MCF 10A (cell line): ENCODE results near the gene IL1RN. TPM values are rescaled to one million over a fixed set of nuclear protein-coding genes. Genes with fewer than 3 reads are reported as not detected.

Experiments
- BruUV-seq: library from RNA; stranded (reverse); fragments of 400-500 nt; replicated peaks from 2 replicates; lab custom pipeline; 2021; lab: Mats Ljungman, UMichigan
- CTCF ChIA-PET: fragments of 300-600 bp; sonication (Branson Sonifier 250); formaldehyde crosslinking; extraction: SDS; loops from one replicate; lab custom pipeline; 2021; ENCODE audit warnings: antibody characterized with exemption, inconsistent platforms; lab: Yijun Ruan, JAX
- POLR2A ChIA-PET: fragments of 300-600, 350-650 bp; sonication (Branson Sonifier 250); formaldehyde crosslinking; extraction: SDS; loops from one replicate; lab custom pipeline; 2020; ENCODE audit warnings: antibody characterized with exemption, inconsistent platforms; lab: Yijun Ruan, JAX
- DNase-seq: peaks from one replicate; pipeline ENCODE4 v3.0.0-alpha.2; 2018; ENCODE audit not compliant: unreplicated experiment
- H3K27ac Mint-ChIP-seq: one replicate; pipeline ENCODE4 v1.8.0; 2022; ENCODE audit warnings: mild to moderate bottlenecking, low read depth, mixed read lengths; ENCODE audit not compliant: unreplicated experiment
- H3K27me3 Mint-ChIP-seq: one replicate; pipeline ENCODE4 v1.8.0; 2022; ENCODE audit warnings: mixed read lengths; ENCODE audit not compliant: insufficient read depth, unreplicated experiment
- H3K36me3 Mint-ChIP-seq: one replicate; pipeline ENCODE4 v1.8.0; 2022; ENCODE audit warnings: mild to moderate bottlenecking, moderate library complexity, mixed read lengths; ENCODE audit not compliant: insufficient read depth, unreplicated experiment
- H3K4me1 Mint-ChIP-seq: one replicate; pipeline ENCODE4 v1.8.0; 2022; ENCODE audit warnings: mixed read lengths; ENCODE audit not compliant: insufficient read depth, unreplicated experiment
- H3K4me3 Mint-ChIP-seq: one replicate; pipeline ENCODE4 v1.8.0; 2022; ENCODE audit warnings: mild to moderate bottlenecking, moderate library complexity, mixed read lengths; ENCODE audit not compliant: unreplicated experiment
- H3K9me3 Mint-ChIP-seq: one replicate; pipeline ENCODE4 v1.8.0; 2022; ENCODE audit warnings: mixed read lengths; ENCODE audit not compliant: unreplicated experiment
- CTCF ChIP-seq: fragments of 200-600 bp; IDR thresholded peaks from one replicate; pipeline ENCODE4 v1.8.0; 2022; ENCODE audit warnings: antibody characterized with exemption, mild to moderate bottlenecking; ENCODE audit not compliant: unreplicated experiment
- intact Hi-C: fragments of 100-400 bp; cut with micrococcal nuclease; formaldehyde crosslinking; loops from 2 replicates; pipeline ENCODE4 v1.14.1; 2022
- total RNA-seq: library from RNA; stranded (reverse); gene quantifications from 2 replicates; pipeline ENCODE4 v1.2.3, GENCODE V29; 2022

IL1RN gene
- total RNA-seq, 1 experiment from 2014 or later: not detected

GRCh38 chr2:113079131-113079530 lies 48.3 kb upstream of the IL1RN start:
- no peak for TF ChIP-seq CTCF
- Mint-ChIP-seq H3K4me3 (peak overlapping the region; percentile 31), H3K27ac (peak overlapping the region; percentile 88), H3K4me1 (peaks cover 34% of the 10 kb centered on the region), H3K27me3 (no peaks in the 10 kb centered on the region), H3K36me3 (no peaks in the 10 kb centered on the region), H3K9me3 (no peaks in the 10 kb centered on the region)
- intact Hi-C loops: loop anchor here (2.0 kb wide), 1 partner anchor 60 kb away; no protein-coding TSS in a partner anchor
- no TSS peak for BruUV-seq
- POLR2A ChIA-PET: interaction anchor here (0.6 to 3.8 kb wide), 8 partner anchors 36 to 1192 kb away, joined by 3 to 52 read pairs (median 5); no protein-coding TSS in a partner anchor
- DNase-seq: peak; percentile 66
- CTCF ChIA-PET: interaction anchor here (0.5 to 12.2 kb wide), 16 partner anchors 9 to 1213 kb away, joined by 3 to 267 read pairs (median 4); no protein-coding TSS in a partner anchor

GRCh38 chr2:113080134-113080533 lies 47.3 kb upstream of the IL1RN start:
- no peak overlapping the region for H3K4me3 Mint-ChIP-seq
- H3K9me3 Mint-ChIP-seq: no peaks in the 10 kb centered on the region
- no peaks in the 10 kb centered on the region for H3K27me3 Mint-ChIP-seq
- intact Hi-C loops: loop anchor here (1.0 to 5.0 kb wide), 2 partner anchors 119 to 312 kb away; no protein-coding TSS in a partner anchor
- H3K4me1 Mint-ChIP-seq: peaks cover 36% of the 10 kb centered on the region
- BruUV-seq: no TSS peak
- H3K27ac Mint-ChIP-seq: no peak overlapping the region
- ChIA-PET CTCF (interaction anchor here (0.6 to 12.2 kb wide), 36 partner anchors 9 to 342 kb away, joined by 3 to 267 read pairs (median 4); no protein-coding TSS in a partner anchor), POLR2A (interaction anchor here (1.1 to 3.8 kb wide), 3 partner anchors 45 to 119 kb away, joined by 4 to 52 read pairs (median 15); no protein-coding TSS in a partner anchor)
- peak; percentile 86 for TF ChIP-seq CTCF
- no peaks in the 10 kb centered on the region for H3K36me3 Mint-ChIP-seq
- peak; percentile 62 for DNase-seq

DNA sequence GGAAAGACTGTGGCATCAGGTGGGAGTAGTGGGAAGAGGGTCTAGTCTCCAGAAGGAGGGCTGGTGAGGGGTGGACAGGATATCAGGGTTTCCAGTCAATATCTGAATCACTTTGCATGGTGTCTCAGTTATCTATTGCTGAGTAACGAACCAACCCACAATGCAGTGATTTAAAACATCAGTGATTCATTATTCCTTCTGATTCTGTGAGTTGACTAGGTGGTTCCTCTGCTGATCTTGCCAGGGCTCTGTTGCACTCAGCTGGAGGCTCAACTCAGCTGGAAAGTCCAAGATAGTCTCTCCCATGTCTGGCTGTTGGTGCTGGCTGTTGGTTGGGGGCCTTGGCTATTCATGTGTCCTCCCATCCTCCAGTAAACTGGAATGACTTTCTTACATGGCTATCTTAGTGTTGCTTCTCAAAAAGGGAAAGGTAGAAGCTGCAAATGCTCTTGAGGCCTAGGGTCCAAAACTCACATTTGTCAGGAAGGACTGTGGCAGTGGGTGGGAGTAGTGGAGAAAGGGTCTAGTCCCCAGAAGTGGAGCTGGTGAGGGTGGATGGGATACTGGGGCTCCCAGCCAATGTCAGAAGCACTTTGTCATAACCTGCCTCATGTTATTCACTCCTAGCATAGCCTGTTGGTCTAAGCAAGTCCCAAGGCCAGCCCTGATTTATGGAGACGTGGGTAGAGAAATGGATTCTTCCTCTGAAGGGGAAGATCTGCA lies 45.7 kb upstream of the IL1RN start:
- no peak for DNase-seq
- Mint-ChIP-seq H3K36me3 (no peaks in the 10 kb centered on the region), H3K27me3 (no peaks in the 10 kb centered on the region), H3K4me1 (peaks cover 42% of the 10 kb centered on the region), H3K27ac (no peak overlapping the region), H3K4me3 (no peak overlapping the region), H3K9me3 (no peaks in the 10 kb centered on the region)
- TF ChIP-seq CTCF: no peak
- ChIA-PET POLR2A (interaction anchor here (1.2 kb wide), 1 partner anchor 36 kb away, joined by 3 read pairs; no protein-coding TSS in a partner anchor), CTCF (interaction anchor here (0.6 to 12.2 kb wide), 7 partner anchors 13 to 319 kb away, joined by 3 to 267 read pairs (median 4); no protein-coding TSS in a partner anchor)
- BruUV-seq: no TSS peak
- intact Hi-C loops: loop anchor here (5.0 kb wide), 1 partner anchor 311 kb away; no protein-coding TSS in a partner anchor

DNA sequence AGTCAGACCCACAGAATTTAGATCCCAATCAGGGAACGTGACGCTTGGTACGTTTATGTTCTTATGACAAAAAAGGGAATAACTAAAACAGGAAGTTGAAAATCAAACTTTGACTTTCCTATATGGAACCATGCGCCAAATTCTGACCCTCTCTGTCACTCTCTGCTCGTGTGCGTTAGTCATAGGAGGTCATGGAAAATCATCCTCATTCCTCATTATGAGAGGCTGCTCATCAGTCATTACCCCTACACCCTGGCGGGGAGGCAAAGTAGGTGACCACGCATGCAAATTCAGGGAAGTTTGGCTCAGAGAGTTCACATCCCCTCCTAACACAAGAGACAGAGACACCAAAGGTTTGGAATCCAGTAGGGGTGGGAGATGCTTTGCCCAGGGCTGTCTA lies 44.1 kb upstream of the IL1RN start:
- TF ChIP-seq CTCF: no peak
- peaks cover 33% of the 10 kb centered on the region for H3K4me1 Mint-ChIP-seq
- H3K4me3 Mint-ChIP-seq: no peak overlapping the region
- no peak overlapping the region for H3K27ac Mint-ChIP-seq
- no peaks in the 10 kb centered on the region for H3K27me3 Mint-ChIP-seq
- BruUV-seq: no TSS peak
- intact Hi-C loops: loop anchor here (5.0 kb wide), 1 partner anchor 309 kb away; no protein-coding TSS in a partner anchor
- POLR2A ChIA-PET: interaction anchor here (0.7 kb wide), 1 partner anchor 33 kb away, joined by 3 read pairs; no protein-coding TSS in a partner anchor
- no peaks in the 10 kb centered on the region for H3K9me3 Mint-ChIP-seq
- CTCF ChIA-PET: interaction anchor here (0.6 to 12.2 kb wide), 7 partner anchors 19 to 306 kb away, joined by 3 to 267 read pairs (median 5); no protein-coding TSS in a partner anchor
- no peak for DNase-seq
- H3K36me3 Mint-ChIP-seq: no peaks in the 10 kb centered on the region
